OCI-LY7 (cell line): ENCODE results near the gene EFNA2. TPM values are rescaled to one million over a fixed set of nuclear protein-coding genes. Genes with fewer than 3 reads are reported as not detected.

Experiments used
- BruUV-seq: library from RNA; stranded (reverse); fragments of 400-500 nt; replicated peaks from 2 replicates; lab custom pipeline; 2021; lab: Mats Ljungman, UMichigan
- CTCF ChIA-PET: fragments of 300-600 bp; sonication (Branson Sonifier 250); formaldehyde crosslinking; loops from one replicate; lab custom pipeline; 2022; ENCODE audit warnings: antibody characterized with exemption; ENCODE audit not compliant: unreplicated experiment; lab: Charles Lee
- POLR2A ChIA-PET: fragments of 300-600 bp; sonication (Branson Sonifier 250); formaldehyde crosslinking; loops from one replicate; lab custom pipeline; 2022; ENCODE audit warnings: antibody characterized with exemption; lab: Charles Lee
- DNase-seq: peaks from one replicate; pipeline ENCODE4 v3.0.0-alpha.2; 2015; ENCODE audit warnings: low spot score
- H2AFZ ChIP-seq: fragments of 200-600 bp; sonication (generic), shearing (Covaris generic); 2 replicates; pipeline ENCODE4 v1.6.1; 2014; ENCODE audit warnings: mild to moderate bottlenecking, antibody characterized with exemption, low read length, moderate library complexity
- H3K27ac ChIP-seq: fragments of 200-600 bp; sonication (generic); 2 replicates; pipeline ENCODE4 v1.5.1; 2014; ENCODE audit warnings: mixed run types, low read depth, mild to moderate bottlenecking, moderate library complexity, low read length, inconsistent platforms; ENCODE audit not compliant: poor library complexity, severe bottlenecking
- H3K36me3 ChIP-seq: fragments of 200-600 bp; sonication (generic); 2 replicates; pipeline ENCODE4 v1.6.1; 2014; ENCODE audit warnings: mild to moderate bottlenecking, antibody characterized with exemption, low read length, moderate library complexity, mixed read lengths; ENCODE audit not compliant: insufficient read depth
- H3K4me1 ChIP-seq: fragments of 200-600 bp; sonication (generic); 2 replicates; pipeline ENCODE4 v1.5.1; 2014; ENCODE audit warnings: mild to moderate bottlenecking, low read length; ENCODE audit not compliant: insufficient read depth, poor library complexity, severe bottlenecking
- H3K4me2 ChIP-seq: fragments of 200-600 bp; sonication (generic); 2 replicates; pipeline ENCODE4 v1.6.1; 2014; ENCODE audit warnings: mild to moderate bottlenecking, low read length
- H3K4me3 ChIP-seq: fragments of 200-600 bp; sonication (generic); 2 replicates; pipeline ENCODE4 v1.5.1; 2014; ENCODE audit warnings: mild to moderate bottlenecking, low read depth, low read length; ENCODE audit not compliant: poor library complexity, severe bottlenecking
- H3K79me2 ChIP-seq: fragments of 200-600 bp; sonication (generic); 2 replicates; pipeline ENCODE4 v1.6.1; 2016; ENCODE audit warnings: low read depth, mild to moderate bottlenecking, low read length, moderate library complexity, mixed read lengths; ENCODE audit not compliant: insufficient read depth
- H3K9me2 ChIP-seq: fragments of 200-600 bp; sonication (generic); 2 replicates; pipeline ENCODE4 v1.6.1; 2016; ENCODE audit warnings: mild to moderate bottlenecking, low read length, mixed read lengths; ENCODE audit not compliant: insufficient read depth
- H3K9me3 ChIP-seq: fragments of 200-600 bp; sonication (generic); 2 replicates; pipeline ENCODE4 v1.6.1; 2014; ENCODE audit warnings: mild to moderate bottlenecking, mixed run types, low read length, mixed read lengths
- H4K20me1 ChIP-seq: fragments of 200-600 bp; sonication (generic); 2 replicates; pipeline ENCODE4 v1.6.1; 2014; ENCODE audit warnings: mild to moderate bottlenecking, antibody characterized with exemption, low read length, moderate library complexity, mixed read lengths; ENCODE audit not compliant: insufficient read depth
- EZH2phosphoT487 ChIP-seq: fragments of 200-600 bp; sonication (generic); IDR thresholded peaks from 2 replicates; pipeline ENCODE4 v1.6.1; 2018; ENCODE audit warnings: low read depth, borderline replicate concordance, mild to moderate bottlenecking, mixed run types, antibody characterized with exemption, low read length, moderate library complexity, mixed read lengths
- intact Hi-C: fragments of 100-400 bp; cut with micrococcal nuclease; formaldehyde crosslinking; loops from one replicate; pipeline ENCODE4 v1.10.0; 2022; ENCODE audit not compliant: unreplicated experiment
- total RNA-seq, 2 experiments: library from RNA; depleted of rRNA in 1 of 2; stranded (reverse); fragments of >200 nt in 1 of 2; shearing (Covaris generic) in 1 of 2; gene quantifications; 2 replicates each; pipeline ENCODE4 v1.2.3, GENCODE V29; 2014 to 2022
- TF ChIP-seq, protein P1 (sequence below): fragments of 200-600 bp; sonication (generic); conservative IDR thresholded peaks from 2 replicates; pipeline ENCODE4 v1.5.1; 2014; ENCODE audit warnings: mild to moderate bottlenecking, antibody characterized with exemption, low read length, moderate library complexity, mixed read lengths

The EFNA2 gene
- total RNA-seq, 2 experiments from 2014 or later, result not detected

GRCh38 chr19:1316466-1316865 lies 30.8 kb downstream of the EFNA2 start:
- DNase-seq, result no peak
- no peak overlapping the region for H2AFZ ChIP-seq
- BruUV-seq, result no TSS peak

DNA sequence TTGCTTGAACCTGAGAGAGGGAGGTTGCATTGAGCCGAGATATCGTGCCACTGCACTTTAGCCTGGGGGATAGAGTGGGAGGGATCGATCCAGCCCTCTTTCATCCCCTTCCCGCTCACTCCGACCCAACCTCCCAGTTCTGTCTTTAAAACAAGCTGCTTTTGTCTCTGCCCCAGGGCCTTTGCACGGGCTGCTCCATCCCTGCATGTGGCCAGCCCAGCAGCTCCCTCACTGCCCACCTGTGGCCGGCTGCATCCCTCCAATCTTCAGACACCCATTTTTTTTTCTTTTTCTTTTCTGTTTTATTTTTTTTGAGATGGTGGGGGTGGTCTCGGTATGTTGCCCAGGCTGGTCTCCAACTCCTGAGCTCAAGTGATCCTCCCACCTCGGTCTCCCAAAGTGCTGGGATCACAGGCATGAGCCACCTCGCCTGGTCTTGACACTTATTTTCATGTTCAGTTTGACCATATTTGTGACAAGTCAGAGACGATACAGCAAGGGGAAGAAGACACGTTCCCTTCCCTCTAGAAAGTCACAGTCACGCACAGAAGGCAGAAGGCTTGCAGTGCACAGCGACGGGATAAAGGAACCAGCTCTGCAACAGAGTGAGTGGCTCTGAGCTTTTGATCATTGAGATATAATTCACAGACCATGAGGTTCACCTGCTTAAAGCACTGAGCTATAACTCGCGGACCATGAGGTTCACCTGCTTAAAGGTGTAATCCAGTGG lies 31.8 kb downstream of the EFNA2 start:
- CTCF ChIA-PET, result interaction anchor here (0.5 kb wide), 1 partner anchor 671 kb away, joined by 4 read pairs; no protein-coding TSS in a partner anchor
- POLR2A ChIA-PET, result no interaction called here
- Histone ChIP-seq H2AFZ (no peak overlapping the region), H3K4me3 (no peak overlapping the region), H3K9me3 (no peaks in the 10 kb centered on the region), H4K20me1 (no peaks in the 10 kb centered on the region; the same call in 1 of the 2 replicates), H3K4me1 (no peaks in the 10 kb centered on the region), H3K4me2 (no peak overlapping the region), H3K27ac (no peak overlapping the region), H3K79me2 (no peaks in the 10 kb centered on the region), H3K36me3 (no peaks in the 10 kb centered on the region), H3K9me2 (no peaks in the 10 kb centered on the region)
- DNase-seq, result no peak
- TF ChIP-seq, protein P1, sequence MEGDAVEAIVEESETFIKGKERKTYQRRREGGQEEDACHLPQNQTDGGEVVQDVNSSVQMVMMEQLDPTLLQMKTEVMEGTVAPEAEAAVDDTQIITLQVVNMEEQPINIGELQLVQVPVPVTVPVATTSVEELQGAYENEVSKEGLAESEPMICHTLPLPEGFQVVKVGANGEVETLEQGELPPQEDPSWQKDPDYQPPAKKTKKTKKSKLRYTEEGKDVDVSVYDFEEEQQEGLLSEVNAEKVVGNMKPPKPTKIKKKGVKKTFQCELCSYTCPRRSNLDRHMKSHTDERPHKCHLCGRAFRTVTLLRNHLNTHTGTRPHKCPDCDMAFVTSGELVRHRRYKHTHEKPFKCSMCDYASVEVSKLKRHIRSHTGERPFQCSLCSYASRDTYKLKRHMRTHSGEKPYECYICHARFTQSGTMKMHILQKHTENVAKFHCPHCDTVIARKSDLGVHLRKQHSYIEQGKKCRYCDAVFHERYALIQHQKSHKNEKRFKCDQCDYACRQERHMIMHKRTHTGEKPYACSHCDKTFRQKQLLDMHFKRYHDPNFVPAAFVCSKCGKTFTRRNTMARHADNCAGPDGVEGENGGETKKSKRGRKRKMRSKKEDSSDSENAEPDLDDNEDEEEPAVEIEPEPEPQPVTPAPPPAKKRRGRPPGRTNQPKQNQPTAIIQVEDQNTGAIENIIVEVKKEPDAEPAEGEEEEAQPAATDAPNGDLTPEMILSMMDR, result no peak
- TF ChIP-seq EZH2phosphoT487, result no peak
- no TSS peak for BruUV-seq
- intact Hi-C loops, result loop anchor here (5.0 kb wide), 1 partner anchor 55 kb away; no protein-coding TSS in a partner anchor

More at GRCh38 chr19:1316466-1316865, 30.8 kb downstream of the EFNA2 start:
- H4K20me1 ChIP-seq, result no peaks in the 10 kb centered on the region; the same call in 1 of the 2 replicates
- H3K4me1 ChIP-seq, result no peaks in the 10 kb centered on the region
- TF ChIP-seq EZH2phosphoT487, result no peak
- TF ChIP-seq, protein P1, result no peak
- CTCF ChIA-PET, result no interaction called here
- no peaks in the 10 kb centered on the region for H3K36me3 ChIP-seq
- no peaks in the 10 kb centered on the region for H3K79me2 ChIP-seq
- POLR2A ChIA-PET, result no interaction called here
- no peaks in the 10 kb centered on the region for H3K9me3 ChIP-seq
- no peak overlapping the region for H3K27ac ChIP-seq
- no peak overlapping the region for H3K4me2 ChIP-seq
- no peak overlapping the region for H3K4me3 ChIP-seq
- intact Hi-C loops, result loop anchor here (5.0 kb wide), 1 partner anchor 56 kb away; no protein-coding TSS in a partner anchor
- H3K9me2 ChIP-seq, result no peaks in the 10 kb centered on the region
